ENCODE results near the gene KIF3C.
"Not testable (repeated sequence)": the region's sequence is repeated elsewhere in the genome, so short reads cannot be mapped to it uniquely, and the experiment has no call there.

GRCh38 chr2:25913696-25913973 is 68.7 kb downstream of the KIF3C start:
- not testable (repeated sequence) for TF ChIP-seq POLR2AphosphoS5 (IDR thresholded peaks at IDR 0.05; ENCODE audit: low read depth, low read length); BRCA1 (IDR thresholded peaks at IDR 0.05; ENCODE audit: low read depth, low read length); CTCF (IDR thresholded peaks at IDR 0.05; ENCODE audit: control extremely low read depth in 1 of 3, insufficient read depth in 1 of 3, low read depth in 1 of 3, low read length in 3 of 3); MAX (IDR thresholded peaks at IDR 0.05); NRF1 (IDR thresholded peaks at IDR 0.05; ENCODE audit: low read depth, low read length); CEBPB (IDR thresholded peaks at IDR 0.05; ENCODE audit: low read depth, low read length)

All from H1 (cell line).